Measurements from ENCODE around the gene RASGRP1.

DNA sequence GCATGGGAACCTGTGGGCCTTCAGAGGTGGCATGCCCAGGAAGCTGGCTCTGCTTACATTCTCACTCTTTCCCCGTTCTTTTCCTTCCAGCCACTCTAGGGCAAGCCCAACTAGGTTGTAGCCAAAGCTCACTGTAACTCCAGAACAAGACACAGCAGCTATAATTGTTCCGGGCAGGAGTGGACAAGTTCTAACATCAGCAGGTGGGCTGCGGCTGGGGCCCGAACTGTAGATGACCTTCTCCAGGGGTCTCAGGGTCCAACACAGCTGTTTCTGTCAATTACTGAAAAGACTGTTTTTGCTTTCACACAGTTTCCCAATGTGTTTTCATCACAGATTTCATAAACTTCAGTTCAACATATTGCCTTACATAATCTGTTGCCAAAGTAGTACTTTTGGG lies 11.5 kb downstream of the RASGRP1 start:
- TF ChIP-seq, protein P1, sequence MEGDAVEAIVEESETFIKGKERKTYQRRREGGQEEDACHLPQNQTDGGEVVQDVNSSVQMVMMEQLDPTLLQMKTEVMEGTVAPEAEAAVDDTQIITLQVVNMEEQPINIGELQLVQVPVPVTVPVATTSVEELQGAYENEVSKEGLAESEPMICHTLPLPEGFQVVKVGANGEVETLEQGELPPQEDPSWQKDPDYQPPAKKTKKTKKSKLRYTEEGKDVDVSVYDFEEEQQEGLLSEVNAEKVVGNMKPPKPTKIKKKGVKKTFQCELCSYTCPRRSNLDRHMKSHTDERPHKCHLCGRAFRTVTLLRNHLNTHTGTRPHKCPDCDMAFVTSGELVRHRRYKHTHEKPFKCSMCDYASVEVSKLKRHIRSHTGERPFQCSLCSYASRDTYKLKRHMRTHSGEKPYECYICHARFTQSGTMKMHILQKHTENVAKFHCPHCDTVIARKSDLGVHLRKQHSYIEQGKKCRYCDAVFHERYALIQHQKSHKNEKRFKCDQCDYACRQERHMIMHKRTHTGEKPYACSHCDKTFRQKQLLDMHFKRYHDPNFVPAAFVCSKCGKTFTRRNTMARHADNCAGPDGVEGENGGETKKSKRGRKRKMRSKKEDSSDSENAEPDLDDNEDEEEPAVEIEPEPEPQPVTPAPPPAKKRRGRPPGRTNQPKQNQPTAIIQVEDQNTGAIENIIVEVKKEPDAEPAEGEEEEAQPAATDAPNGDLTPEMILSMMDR (IDR thresholded peaks at IDR 0.05): no peak
- no peak for TF ChIP-seq POLR2A (IDR thresholded peaks at IDR 0.05)
